ENCODE results near the gene CCDC9B.

CCDC9B gene

GRCh38 chr15:40293905-40294895, 46.5 kb downstream of the CCDC9B start:
- no peak overlapping the region for H3K4me3 ChIP-seq (ENCODE audit: low read depth, low read length)
- TF ChIP-seq CTCF (IDR thresholded peaks at IDR 0.05; ENCODE audit: low read depth, low read length) = no peak

- no peak overlapping the region for H3K4me3 ChIP-seq (ENCODE audit: low read depth, low read length)
- TF ChIP-seq CTCF (IDR thresholded peaks at IDR 0.05; ENCODE audit: low read depth, low read length) = no peak
Observed at GRCh38 chr15:40293006-40293405, 47.7 kb downstream of the CCDC9B start.

GRCh38 chr15:40292246-40292645, 48.5 kb downstream of the CCDC9B start:
- no peak for TF ChIP-seq CTCF (IDR thresholded peaks at IDR 0.05; ENCODE audit: low read depth, low read length)
- no peak overlapping the region for H3K4me3 ChIP-seq (ENCODE audit: low read depth, low read length)

GRCh38 chr15:40290918-40291574, 49.7 kb downstream of the CCDC9B start:
- no peak for TF ChIP-seq CTCF (IDR thresholded peaks at IDR 0.05; ENCODE audit: low read depth, low read length)
- peak overlapping the region; percentile 47 for H3K4me3 ChIP-seq (ENCODE audit: low read depth, low read length)

GRCh38 chr15:40290545-40290917, 50.2 kb downstream of the CCDC9B start:
- no peak for TF ChIP-seq CTCF (IDR thresholded peaks at IDR 0.05; ENCODE audit: low read depth, low read length)
- no peak overlapping the region for H3K4me3 ChIP-seq (ENCODE audit: low read depth, low read length)

- H3K4me3 ChIP-seq (ENCODE audit: low read depth, low read length) = no peak overlapping the region
- TF ChIP-seq CTCF (IDR thresholded peaks at IDR 0.05; ENCODE audit: low read depth, low read length) = no peak
Observed at GRCh38 chr15:40289140-40289775, 51.5 kb downstream of the CCDC9B start.
